ENCODE results near the gene PRAME. TPM values are rescaled to one million over a fixed set of nuclear protein-coding genes. Genes with fewer than 3 reads are reported as not detected.

PRAME gene
- total RNA-seq, 1 donor from 2014 or later, result not detected

DNA sequence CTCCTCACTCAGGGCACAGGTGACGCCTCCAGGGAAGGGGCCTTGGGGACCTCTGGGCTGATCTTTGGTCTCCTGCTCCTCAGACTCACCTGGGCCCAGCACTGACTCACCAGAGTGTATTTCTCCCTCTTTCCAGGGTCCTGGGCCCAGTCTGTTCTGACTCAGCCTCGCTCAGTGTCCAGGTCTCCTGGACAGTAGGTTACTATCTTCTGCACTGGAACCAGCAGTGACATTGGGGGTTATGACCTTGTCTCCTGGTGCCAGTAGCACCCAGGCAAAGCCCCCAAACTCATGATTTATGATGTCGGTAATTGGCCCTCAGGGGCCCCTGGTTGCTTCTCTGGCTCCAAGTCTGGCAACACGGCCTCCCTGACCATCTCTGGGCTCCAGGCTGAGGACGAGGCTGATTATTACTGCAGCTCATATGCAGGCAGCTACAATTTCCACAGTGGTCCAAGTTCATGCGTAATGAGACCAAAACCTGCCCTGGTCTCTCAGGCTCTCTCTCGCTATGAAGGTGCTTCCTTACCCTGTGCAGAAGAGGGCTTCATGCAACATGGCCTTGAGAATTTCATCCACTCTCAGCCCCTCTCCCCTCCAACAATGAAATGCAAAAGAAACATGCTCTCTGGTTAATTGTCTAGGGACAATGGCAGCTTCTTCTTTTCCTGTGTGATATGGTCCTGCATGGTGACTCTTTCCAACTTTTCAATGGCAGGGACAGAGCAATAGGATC lies 21.0 kb upstream of the PRAME start:
- no peak for DNase-seq

DNA sequence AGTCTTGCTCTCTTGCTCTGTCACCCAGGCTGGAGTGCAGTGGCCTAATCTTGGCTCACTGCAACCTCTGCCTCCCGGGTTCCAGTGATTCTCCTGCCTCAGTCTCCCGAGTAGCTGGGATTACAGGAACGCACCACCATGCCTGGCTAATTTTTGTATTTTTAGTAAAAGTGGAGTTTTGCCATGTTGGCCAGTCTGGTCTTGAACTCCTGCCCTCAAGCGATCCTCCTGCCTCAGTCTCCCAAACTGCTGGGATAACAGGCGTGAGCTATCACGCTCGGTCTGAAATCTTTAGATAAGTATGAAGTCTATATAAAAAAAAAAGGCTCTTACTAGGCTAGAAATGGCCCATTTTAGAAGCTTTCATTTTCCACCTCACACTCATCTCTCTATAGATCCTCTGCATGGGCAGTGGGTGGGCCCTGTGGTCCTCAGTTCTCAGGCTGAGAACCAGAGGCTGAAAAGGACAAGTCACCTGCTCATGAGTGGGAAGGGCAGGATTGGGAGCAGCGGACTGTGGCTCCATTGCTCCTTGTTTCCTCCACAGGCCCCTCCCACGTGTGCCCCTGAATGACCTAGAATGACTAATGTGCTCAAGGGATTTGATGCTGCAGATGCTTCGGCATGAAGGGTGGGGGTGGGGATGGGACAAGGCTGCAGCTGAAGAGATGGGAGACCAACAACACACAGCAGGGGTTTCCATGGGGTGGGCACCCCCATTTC lies 19.8 kb upstream of the PRAME start:
- DNase-seq, result no peak

DNA sequence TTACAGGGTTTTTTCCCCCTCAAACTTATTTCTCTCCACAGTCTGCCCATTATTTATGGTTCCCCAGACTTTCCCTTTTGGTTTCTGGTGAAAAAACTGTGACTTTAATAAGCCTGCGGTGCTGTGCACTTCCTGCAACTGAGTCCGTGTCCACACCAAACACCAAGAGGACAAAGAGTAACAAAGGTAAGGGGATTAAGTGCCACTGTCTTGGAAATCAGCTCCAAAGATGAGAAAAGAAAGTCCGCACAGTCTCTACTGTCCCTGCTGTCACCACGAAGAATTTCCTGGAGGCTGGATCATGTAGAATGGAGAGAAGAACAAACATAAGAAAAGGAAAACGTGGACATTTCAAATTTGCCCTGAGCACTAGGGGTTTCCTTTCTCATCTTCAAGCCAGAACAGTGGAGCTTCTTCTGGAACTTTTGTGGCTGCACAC lies 17.9 kb upstream of the PRAME start:
- DNase-seq, result no peak

DNA sequence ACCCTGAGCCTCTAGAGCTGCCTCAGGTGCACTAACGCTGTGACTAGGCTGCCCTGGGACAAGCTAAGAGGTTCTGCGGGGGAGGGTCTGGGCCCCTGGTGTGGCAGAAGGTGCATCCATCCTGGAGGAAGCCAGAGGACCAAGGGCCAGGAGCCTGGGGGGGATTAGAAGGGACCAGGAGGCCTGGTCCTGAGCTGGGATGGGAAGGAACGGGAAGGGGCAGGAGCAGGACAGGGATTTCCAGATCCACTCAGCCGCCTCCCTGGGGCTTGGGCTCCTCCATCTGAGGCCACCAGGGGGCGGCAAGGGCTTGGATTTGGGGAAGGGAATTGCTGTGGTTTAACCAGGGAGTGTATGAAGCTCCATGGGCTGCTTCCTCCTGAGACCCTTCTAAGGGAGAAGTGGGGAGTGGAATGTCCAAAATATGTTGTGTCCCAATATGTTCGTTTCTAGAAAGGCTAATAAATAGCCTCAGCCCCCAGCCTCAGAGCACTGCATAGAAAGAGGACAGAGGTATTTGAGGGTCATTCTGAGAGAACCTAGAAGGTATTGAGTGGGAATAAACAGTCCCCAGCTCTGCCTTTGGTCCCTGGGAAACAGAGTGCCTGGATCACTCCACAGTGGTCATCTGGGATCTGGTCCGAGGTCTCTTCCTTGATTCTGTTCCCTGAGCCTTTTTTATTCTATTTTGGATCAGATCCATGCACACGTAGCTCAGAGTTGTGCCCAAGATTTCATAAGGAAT lies 17.4 kb upstream of the PRAME start:
- peak; percentile 64 for DNase-seq

DNA sequence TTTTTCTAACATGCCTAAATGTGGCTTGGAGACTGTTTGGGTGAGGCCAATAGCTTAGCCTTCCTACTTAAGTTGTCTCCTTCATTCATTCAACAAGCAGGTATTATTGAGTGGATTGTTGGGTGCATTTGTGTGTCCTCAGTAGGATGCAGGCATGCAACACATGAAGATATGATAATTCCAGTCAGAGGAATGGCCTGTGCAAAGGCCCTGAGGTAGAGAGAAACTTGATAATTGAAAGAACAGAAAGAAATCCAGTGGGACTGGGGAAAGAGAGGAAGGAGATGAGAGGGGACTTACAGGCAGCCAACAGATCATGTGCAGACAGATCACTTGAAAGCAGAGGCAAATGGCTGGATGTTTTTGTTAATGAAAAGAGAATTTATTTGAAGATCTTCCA lies 15.3 kb upstream of the PRAME start:
- no peak for DNase-seq

DNA sequence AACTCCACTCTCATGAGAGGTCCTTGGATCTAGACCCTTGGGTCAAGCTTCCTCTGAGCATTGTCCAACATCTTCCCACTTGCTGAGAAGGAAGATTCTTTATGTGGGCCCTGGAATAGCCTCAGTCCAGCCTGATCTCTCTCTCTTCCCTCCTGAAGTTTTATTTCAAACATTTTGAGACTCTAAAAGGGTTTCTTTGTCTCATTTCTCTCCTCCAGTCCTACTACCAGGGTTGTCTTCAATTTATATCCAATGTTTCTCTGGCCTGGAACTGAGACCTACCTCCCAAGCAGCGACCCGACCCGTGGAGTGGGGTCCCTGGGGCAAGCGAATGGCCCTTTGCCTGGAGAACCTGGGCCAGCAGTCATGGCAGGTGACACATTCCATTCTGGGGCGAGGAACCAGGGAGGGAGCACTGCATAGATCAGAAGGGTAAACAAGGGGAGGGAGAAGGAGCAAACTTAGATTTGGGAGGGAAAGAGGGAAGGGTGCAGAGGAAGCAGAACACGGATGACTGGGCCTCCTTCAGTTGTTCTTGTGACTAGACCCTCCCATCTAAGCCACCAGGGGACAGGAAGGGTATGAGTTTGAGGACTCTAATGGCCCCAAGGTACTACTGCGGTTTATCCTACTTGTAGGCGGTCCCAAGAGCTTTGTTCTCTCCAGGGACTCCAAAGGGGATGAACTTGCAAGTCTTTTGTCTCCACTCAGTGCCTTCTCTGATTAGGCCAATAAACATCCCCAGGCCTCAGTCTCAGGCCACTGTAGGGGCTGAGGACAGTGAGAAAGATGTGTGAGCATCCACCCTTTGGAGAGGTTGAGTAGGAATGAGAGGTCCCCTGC lies 14.2 kb upstream of the PRAME start:
- no peak for DNase-seq

DNA sequence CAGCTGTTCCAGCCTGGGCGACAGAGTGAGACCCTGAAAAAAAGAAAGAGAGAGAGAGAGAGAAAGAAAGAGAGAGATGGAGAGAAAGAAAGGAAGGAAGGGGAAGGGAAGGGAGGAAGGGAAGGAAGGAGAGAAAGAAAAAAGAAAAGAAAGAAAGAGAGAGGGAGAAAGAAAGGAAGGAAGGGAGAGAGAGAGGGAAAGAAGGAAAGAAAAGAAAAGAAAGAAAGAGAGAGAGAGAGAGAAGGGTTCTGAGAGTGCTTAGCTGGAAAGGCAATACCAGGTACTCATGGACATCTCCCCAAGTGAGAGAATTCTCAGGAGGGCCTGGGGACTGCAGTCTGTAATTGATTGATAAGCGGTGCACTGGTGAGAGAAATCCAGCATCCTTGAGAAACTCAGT lies 12.8 kb upstream of the PRAME start:
- no peak for DNase-seq

DNA sequence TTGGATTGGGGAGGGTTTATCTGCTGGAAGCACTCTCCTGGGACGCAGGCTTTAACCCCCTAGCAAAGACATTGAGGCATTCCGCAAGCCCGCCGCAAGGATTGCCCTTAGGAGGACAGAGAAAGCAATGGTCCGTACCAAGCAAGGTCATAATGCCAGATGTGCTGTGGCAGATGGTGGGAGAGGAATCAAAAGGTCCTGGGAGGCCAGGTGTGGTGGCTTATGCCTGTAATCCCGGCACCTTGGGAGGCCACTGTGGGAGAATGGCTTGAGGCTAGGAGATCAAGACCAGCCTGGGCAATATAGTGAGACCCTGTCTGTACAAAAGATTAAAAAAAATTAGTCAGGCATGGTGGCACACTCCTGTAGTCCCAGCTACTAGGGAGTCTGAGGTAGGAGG lies 12.4 kb upstream of the PRAME start:
- DNase-seq, result no peak

DNA sequence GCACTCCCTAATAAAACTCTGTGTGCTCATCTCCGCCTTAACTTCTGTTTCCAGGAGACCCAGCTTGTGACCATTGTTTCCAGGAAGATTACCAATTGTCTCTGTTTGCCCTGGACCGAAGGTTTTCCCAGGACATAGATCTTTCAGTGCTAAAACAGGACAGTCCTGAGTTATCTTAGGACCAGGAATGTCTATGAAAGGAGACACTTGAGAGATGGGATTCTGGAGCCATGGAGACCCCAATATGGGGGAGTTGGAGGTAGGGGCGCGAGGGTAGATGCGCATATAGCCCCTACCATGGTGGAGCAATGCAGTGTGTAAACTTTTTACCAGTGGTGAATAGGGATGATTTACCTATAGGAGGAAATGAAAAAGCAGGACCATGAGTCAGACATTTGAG lies 10.2 kb upstream of the PRAME start:
- DNase-seq, result no peak

DNA sequence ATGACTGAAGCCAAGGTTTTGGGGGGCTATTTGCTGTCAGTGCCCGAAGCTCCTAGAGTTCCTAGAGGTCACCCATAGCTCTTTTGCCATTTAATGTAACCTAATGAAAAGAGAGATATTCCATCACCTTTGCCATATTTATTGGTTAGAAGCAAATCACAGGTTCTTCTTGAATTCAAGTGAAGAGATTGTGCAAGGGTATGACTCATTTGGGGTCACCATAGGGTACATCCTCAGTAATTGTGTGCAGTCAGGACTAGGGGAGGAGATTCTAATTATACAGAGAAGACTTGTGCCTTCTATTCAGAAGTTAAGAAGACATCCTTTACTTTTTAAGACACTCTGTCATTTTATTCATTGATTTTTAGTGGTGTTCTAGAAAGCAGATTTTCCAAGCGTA lies 6.9 kb upstream of the PRAME start:
- no peak for DNase-seq

DNA sequence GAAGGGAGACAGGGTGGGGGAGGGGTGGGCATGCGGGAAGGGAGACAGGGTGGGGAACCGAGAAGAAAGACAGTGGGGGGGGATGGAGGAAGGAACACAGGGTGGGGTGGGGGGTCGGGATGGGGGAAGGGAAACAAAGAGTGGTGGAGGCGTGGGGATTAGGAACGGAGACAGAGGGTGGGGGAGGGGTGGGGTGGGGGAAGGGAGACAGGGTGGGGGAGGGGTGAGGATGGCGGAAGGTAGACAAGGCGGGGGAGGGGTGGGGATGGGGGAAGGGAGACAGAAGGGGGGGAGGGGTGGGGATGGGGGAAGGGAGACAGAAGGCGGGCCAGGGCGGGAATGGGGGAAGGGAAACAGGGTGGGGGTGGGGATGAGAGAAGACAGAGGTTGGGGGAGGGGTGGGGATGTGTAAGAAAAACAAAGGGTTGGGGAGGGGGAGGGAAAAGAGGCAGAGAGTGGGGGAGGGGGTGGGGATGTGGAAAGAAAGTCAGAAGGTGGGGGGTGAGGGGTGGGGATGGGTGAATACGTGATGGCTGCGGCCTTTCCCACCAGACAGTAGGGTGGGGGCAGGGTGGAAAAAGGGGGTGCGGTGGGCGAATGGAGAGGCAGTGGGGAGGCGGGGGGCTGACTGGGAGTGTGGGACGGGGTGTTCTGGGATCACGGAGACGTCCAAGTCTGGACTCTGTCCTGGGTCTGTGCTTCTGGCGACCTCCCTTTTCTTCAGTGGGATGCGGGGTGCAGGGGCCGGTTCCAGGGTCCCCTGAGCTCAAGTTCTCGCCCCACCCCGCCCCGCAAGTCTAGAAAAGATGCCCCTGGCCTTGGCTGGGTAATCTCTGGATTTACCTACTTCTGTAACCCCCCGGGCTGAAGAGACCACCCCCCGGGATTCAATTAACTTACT lies 744 bp downstream of the PRAME start:
- DNase-seq, result no peak

DNA sequence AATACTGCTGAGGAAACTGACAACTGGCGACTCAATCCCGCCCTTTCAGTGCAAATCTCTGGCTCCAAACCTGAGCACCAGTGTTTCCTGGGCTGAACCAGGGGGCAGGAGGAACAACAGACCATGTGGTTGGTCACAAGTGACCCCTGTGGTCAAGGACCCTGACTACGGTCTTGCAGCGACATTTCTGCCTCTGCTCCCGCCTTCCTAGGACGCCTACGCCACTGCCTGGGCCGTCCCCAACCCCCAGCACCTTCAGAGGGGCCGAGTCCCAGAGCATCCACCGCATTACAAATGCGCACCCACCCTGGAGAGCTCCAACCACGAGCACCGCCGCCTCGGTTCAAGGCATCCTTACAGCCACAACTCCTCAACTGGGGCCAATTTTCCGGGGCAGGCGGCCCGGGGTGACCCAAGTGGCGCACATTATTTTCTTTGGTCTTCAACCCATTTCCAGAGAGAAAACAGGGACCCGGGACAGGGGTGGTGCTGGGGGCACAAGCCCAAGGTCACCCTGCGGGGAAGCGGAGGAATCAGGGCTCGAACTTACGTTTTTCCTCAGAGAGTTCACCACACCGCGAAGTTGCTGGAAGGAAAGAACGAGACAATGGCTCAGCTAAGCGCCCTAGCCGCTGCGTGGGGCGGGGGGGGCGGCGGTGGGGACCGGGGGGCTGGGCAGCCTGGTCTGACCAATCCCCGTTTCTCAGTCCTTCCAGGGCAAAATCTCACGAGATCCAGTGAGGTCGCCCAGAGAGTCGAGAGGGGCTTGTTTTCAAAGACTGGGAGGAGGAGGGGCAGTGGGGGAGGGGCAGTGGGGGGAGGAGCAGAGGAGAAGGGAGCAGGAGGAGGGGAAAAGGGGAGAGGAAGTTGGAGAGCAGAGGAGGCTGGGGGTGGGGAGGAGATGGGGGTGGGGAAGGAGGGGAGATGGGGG lies 1.8 kb downstream of the PRAME start:
- no peak for DNase-seq

DNA sequence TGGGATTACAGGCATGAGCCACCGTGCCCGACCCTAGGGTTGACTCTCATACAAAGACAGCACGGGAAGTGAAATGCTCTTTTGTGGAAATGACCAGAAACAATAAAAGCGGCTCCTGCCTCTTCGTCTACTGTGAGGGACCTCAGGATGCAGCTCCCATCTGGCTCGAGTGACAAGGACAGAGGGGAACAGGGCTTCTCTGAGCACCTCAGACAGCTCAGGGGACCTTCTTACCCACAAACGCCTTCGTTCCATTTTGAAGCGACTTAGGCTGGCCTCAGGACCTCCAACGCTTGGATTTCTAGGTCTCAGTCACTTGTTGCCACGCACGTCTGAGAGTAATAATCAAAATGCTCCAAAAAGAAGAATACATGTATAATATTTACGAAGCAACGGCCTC lies 2.5 kb downstream of the PRAME start:
- DNase-seq, result no peak

DNA sequence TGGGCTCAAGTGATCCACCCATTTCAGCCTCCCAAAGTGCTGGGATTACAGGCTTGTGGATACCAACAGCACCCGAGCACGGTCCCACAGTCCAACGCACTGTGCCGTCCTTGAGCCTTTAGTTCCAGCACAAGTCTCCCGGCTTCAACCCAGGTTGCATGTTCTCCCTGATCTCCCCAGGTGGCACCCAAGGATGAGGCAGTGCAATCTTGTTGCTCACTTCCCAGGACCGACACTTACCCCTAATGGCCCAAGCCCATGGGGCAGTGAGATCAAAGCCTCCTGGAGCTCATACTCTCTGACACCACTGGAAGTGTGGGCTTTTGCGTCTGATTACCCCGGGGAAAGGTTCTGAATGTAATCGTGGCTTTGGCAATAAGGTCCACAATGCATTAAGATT lies 3.5 kb downstream of the PRAME start:
- DNase-seq, result no peak

DNA sequence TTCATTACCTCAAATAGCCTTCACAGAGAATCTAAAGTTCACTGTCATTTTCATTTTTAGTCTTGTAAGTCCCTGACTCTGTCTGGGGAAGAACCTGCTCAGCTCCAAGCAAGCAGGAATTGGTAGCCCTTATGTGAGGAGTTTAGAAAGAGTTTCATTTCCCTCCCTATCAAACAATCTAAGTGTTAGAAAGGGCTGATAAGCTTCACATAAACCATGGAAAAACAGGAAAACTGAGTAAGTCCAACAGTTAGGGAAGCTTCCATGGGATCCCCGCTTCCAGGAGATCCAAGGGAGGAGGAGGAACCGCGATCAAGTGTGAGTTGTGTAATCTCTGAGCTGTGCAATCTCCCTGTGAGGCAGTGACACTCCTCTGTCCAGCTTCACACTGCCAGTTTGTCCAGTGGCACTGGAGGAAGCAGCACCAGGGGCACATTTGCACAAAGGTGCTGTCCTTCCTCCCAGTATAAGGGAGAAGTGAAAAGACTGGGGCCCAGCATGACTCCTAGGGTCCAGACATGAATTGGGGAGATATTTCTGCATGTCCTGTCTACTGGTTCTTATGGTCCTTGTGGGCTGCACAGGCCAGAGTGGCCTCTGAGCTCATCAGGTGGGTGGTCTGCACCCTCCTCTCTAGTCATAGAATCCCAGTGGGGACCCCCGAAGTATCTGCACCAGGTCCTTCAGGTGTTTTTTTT lies 4.3 kb downstream of the PRAME start:
- DNase-seq, result no peak

DNA sequence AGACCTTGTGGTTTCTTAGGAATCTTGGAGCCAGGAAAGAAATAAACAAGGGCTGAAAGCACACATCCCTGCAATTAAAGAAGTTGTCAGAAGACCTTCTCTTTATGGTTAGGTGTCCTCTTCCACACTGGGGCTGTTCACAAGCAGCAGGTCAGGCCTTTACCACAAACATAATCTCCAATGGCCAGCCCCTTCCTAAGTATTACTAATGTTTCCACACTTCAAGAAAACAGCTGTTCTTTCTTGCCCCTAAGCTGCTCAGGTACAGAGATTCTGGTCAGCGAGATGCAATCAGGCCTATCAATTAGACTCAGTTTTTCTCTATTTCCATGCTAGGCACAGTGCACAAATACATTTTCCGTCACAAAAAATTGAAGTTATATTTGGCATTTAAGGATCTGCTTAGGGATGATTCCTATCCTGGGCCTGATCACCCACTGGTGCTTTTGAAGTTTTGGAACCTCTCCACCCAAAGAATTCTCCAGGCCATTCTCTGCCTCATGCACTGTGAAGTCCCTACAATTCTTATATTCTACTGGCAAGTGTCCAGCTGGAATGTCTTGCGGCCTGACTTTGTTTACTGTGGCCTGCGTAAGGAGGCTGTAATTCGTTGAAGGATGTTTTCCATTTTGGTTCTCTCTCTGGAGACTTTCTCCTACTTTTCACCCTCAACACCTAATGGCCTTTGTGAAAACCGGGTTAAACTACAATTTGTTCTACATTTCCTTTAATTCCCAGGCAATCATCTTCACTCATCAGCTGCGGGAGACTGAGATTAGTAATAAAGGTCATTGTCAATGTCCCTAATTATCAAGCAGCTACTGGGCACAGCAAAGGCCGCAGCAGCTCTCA lies 5.1 kb downstream of the PRAME start:
- DNase-seq, result no peak

DNA sequence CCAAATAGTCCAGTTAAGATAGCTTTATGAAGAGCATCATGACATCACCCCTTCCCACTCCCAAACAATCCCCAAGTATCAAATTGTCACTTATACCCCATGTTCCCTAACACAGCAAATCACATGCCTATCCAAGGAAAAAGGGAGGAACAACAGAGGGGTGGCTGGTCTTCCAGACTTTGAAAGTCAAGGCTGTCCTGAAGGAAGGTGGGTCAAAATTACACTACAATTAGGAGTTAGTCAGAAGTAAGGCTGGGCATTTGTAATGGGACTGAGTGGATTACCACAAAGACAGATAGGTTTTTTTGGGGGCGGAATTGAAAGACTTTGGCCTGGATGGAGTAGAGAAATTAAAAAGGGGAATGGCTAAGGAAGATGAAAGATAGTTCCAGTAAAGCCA lies 5.9 kb downstream of the PRAME start:
- DNase-seq, result no peak

DNA sequence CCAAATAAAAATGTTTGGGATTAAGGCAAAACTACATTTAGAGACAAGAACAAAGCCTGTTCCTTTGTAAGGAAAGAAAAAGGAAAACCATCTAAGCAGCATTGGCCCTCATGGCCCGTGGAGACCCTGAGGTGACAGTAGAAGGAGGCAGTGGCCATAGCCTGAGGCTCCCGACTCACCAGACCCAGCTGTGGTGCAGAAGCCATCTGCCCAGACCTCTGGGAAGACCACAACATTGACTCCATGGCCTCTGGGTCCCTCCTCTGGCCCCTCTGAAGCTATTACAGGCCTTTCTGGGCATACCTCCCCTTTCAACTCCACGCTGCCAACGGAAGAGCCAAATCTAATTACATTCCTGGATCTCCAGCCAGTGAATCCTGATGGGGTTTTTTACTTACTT lies 6.4 kb downstream of the PRAME start:
- DNase-seq, result peak; percentile 38

Data from tongue (tissue), 2 donors.